Left cardiac atrium (tissue), 4 donors: ENCODE measurements around the gene KNDC1. TPM values are rescaled to one million over a fixed set of nuclear protein-coding genes. Genes with fewer than 3 reads are reported as not detected.
"Not testable (repeated sequence)": the region's sequence is repeated elsewhere in the genome, so short reads cannot be mapped to it uniquely, and the experiment has no call there.

Source experiments
- ATAC-seq, 2 donors: fragments of 200-7000 bp; cut with Tn5 transposase; one replicate each; pipeline ENCODE4 v1.9.1; 2020; ENCODE audit warnings: mild to moderate bottlenecking in 2 of 2, moderate library complexity in 2 of 2
- DNase-seq: peaks from one replicate; pipeline ENCODE4 v3.0.0-alpha.2; 2020
- intact Hi-C, 2 donors: fragments of 100-400 bp; cut with DNase I; formaldehyde crosslinking; loops; one replicate each; pipeline versions ENCODE4 v1.14.1 to v1.15.1; 2022 to 2023
- total RNA-seq, 2 donors: library from RNA; stranded (reverse); fragmentation: NEBNext Ultra II Directional; extraction: Animal tissue kit (Norgen Biotek cat#: 25700); gene quantifications; one replicate each; pipeline ENCODE4 v1.2.1, GENCODE V29; 2021
- donor health status: DM: no; HTN: yes; CAD: no.
- donor health status: DM: no; HTN: yes; CAD: no; lungs with severe emphysema.
- donor health status: DM: yes; HTN: yes; CAD: no.
- donor health status: Dilated cardiomyopathy.

Gene KNDC1
- total RNA-seq, 2 donors from 2014 or later = 0.34 to 0.50 TPM

DNA sequence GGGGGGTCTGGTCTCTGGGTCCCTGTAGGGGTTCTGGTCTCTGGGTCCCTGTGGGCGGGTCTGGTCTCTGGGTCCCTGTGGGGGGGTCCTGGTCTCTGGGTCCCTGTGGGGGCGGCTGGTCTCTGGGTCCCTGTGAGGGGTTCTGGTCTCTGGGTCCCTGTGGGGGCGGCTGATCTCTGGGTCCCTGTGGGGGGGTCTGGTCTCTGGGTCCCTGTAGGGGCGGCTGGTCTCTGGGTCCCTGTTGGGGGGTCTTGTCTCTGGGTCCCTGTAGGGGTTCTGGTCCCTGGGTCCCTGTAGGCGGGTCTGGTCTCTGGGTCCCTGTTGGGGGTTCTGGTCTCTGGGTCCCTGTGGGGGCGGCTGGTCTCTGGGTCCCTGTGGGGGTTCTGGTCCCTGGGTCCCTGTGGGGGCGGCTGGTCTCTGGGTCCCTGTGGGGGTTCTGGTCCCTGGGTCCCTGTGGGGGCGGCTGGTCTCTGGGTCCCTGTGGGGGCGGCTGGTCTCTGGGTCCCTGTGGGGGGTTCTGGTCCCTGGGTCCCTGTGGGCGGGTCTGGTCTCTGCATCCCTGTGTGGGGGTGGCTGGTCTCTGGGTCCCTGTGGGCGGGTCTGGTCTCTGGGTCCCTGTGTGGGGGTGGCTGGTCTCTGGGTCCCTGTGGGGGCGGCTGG, 22.4 kb upstream of the KNDC1 start:
- DNase-seq, ATAC-seq, intact Hi-C loops: not testable (repeated sequence)

DNA sequence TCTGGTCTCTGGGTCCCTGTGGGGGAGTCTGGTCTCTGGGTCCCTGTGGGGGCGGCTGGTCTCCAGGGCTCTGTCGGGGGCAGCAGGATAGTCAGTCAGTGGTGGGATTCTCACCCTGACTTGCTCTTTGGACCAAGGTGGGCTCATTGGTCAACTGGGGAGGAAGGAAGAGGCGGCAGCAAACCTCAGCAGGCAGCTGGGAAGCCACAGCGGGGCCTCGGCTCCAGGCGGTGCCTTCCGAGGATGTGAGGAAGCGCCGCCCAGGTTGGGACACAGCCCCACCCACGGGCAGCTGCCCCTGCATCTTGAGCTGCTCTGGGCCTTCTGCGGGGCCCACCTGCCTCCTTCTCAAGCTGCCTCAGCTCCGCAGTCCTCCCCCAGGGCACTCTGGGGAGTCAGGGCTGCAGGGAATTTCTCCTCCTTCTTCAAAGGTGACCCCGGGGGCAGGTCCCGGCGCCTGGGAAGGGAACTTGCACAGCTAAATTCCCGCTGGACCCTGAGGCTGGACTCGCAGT, 20.4 kb upstream of the KNDC1 start:
- intact Hi-C loops = no loop called here
- DNase-seq (no peak), ATAC-seq (no peak)

DNA sequence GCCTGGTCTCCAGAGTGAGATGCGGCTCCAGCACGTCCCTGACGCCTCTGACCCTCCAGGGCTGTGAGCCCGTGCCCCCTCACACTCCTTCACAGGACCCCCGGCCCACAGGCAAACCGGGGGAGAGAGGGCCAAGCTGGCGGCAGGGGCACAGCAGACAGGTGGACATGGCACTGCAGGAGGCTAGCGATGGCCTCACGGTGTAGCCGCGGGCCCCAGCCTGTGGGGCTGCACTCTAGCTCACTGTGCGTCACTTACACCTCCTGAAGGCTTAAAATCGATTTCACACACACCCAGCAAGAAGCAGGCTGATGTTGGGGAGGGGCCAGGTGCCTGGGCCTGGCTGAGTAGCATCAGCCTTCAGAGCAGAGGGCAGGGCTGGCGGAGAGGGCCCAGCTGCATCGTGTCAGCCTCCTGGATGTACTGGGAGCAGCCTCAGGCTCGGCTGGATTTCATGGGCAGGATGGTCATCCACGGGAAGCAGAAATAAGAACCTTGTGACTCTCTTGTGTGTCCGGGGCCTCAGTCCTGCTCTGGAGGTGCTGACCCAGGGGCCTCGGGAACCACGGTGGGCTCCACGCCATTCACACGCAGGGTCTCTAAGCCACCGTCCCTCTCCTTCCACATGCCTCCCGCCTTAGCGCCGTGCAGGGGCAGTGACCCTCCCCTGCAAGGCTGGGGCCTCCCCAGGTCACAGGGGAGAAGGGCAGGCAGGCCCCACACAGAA, 19.4 kb upstream of the KNDC1 start:
- no peak for ATAC-seq
- DNase-seq = no peak
- intact Hi-C loops = no loop called here

DNA sequence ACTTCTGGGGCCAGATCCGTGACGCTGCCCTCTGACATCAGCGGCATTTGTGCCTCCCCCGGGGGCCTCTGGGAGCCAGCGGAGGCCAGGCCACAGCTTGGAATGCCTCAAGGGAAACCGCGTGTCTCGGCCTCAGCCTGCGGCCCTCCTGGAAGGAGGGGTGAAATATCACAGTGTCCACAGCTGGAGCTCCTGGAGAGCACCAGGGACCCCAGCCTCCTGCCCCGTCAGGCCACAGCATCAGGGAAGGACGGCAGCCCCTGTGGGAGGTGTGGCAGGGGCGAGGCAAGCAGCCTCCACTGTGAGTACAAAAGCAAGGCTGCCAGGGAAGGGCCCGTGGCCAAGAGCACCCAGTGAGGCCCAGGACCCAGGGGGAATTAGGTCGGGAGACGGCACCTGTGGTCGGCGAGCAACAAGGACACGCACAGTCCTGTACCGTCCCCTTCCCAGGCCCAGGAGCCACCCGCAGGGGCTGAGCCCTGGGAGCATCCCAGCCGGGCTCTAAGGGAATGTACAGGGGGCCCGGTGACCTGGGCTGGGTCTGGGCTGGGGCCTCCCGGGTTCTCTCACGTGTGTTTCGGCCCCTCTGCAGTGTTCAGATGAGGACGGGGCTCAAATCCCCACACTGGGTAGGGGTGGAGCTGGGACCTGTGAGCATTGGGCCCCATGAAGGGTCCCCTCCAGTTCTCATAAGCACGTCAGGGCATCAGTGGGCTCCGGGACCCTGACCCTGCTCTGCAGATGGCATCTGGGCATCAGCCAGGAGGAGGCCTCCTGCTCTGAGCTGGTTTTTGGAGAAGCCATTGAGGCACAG, 18.7 kb upstream of the KNDC1 start:
- ATAC-seq (no peak), DNase-seq (no peak)
- intact Hi-C loops = no loop called here

DNA sequence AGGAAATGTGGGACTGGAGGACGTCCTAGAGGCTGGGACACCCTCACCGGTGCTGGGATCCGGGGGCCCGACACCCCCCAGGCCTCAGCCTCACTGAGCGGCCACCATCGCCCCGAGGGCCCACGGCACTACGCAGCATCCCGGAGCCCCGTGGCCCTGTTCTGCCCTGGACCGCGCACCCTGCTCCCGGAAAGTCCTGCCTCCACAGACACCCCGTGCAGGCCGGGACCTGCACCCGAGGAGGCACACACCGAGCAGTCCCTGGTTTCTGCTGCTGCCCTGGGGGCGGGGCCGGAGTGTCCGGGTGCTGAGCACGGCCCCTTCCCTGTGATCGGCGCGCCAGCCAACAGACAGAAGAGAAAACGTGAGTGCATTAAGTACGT, 18.1 kb upstream of the KNDC1 start:
- DNase-seq = no peak

DNA sequence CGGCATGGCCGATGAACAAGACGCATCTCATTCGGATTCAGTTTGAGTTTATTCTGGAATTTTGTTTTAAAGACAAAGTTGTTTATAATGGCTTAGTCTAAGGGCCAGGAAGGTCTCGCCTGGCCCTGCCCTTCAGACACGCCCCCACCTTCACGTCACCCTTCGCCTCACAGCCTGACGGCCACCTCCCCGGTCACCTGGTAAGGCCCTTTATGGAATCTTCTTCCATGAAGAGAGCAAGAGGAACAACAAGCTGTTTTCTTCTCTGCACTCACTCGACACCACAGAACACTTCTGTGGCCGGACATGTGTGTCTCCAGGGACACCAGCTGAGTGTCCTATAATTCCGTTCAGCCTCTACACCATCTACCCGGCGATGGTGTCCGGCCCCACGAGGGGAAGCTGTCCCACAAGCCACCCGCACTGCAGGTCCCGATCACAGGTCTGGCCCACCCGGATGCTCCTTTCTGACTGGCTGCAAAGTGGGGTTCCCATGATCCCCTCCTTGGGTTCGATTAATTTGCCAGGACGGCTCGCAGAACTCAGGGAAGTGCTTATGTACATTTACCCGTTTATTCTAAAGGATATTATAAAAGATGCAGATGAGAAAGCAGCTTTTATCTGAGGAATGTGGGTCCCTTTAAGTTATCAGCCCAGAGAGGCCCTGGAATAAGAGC, 17.4 kb upstream of the KNDC1 start:
- ATAC-seq = no peak
- no peak for DNase-seq
- intact Hi-C loops = no loop called here

More for the DNA sequence above, 18.1 kb upstream of the KNDC1 start:
- ATAC-seq = no peak
- intact Hi-C loops = no loop called here

DNA sequence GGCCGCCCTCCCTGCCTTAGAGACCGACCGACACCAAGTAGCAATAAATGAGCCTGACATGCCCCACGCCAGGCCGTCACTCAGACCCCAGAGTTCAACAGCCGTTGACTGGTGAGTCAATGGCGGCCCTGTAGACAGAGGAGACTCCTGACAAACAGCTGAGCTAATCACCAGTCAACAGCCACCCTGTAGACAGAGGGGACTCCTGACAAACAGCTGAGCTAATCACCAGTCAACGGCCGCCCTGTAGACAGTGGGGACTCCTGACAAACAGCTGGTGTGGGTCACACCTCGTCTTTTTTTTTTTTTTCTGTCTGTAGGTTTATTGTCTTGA, 16.9 kb upstream of the KNDC1 start:
- ATAC-seq (no peak), DNase-seq (no peak)
- intact Hi-C loops = no loop called here

DNA sequence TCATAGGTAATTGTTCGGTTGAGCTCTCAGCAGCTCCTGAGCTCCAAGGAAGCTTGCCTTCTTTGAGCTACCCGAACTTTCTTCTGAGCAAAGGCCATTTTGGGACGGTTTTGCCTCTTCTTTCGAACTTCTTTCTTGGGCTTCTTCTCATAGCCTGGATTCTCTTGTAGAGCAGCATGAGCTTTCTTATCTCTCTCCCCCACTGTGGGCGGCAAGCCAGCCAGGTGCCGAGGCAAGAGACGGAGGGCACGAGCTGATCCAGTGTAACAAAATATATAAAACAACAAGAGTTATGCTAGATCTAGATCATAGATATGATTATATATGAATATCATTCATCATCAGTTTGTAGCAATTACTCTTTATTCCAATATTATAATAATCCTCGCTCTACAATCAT, 16.5 kb upstream of the KNDC1 start:
- no peak for DNase-seq
- ATAC-seq = no peak
- intact Hi-C loops = no loop called here

DNA sequence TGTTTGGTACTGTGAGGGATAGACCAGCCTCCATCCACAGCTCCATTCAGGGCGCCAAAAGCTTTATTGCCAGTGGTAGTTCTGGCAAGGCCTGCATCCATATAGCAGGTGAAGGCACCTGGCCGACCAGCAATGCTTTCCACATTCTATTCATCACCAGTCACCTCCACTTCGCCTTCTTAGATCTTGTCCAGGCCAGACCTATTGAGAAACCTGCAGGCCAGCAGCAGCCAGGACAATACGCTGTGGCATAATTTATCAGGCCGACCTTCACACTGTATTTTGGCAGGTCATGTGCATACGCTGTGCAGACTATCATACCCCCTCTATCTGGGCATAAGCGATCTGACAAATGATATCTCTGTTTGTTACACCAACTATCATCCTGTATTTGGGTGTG, 15.2 kb upstream of the KNDC1 start:
- DNase-seq (no peak), ATAC-seq (no peak)
- intact Hi-C loops = no loop called here

DNA sequence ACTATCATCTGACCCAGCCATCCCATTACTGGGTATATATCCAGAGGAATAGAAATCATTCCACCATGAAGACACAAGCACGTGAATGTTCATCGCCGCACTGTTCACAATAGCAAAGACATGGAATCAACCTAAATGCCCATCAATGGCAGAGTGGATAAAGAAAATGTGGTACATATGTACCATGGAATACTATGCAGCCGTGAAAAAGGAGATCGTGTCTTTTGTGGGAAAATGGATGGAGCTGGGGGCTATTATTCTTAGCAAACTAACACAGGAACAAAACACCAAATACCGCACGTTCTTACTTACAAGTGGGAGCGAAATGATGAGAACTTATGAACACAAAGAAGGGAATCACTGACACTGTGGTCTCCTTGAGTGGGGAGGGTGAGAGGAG, 9.8 kb upstream of the KNDC1 start:
- DNase-seq (no peak), ATAC-seq (no peak)
- intact Hi-C loops = no loop called here

DNA sequence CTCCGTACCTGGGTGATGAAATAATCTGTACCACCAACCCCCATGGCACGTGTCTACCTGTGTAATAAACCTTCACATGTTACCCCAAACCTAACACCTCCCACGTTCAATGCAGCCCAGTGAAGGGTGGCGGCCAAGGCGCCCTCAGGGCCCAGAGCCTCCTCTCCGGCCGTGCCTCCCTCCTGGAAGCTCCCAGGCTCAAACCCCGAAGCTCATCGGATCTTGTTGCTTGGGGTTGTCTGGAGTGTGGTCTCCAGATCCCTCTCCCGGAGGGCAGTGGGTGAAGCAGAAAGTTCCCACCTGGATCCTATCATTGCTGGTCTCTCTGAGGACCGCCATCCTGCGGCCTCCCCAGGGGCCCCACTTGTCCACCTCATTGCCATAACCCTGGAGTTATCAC, 9.4 kb upstream of the KNDC1 start:
- ATAC-seq (no peak), DNase-seq (no peak)
- intact Hi-C loops = no loop called here

DNA sequence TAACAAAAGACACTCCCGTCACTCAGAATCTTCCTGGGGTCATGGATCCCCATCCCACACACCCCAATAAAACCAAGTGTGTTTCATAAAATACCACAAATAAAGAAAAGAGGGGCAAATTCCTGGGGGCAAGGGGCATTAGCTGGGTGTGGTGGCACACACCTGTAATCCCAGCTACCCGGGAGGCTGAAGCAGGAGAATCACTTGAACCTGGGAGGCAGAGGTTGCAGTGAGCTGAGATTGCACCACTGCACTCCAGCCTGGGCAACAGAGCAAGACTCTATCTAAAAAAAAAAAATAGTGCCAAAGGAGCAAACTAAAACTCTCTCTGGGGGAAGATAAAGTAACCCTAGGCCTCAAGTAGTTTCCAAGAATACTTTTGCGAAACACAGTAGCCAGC, 8.9 kb upstream of the KNDC1 start:
- ATAC-seq, DNase-seq, intact Hi-C loops: not testable (repeated sequence)

DNA sequence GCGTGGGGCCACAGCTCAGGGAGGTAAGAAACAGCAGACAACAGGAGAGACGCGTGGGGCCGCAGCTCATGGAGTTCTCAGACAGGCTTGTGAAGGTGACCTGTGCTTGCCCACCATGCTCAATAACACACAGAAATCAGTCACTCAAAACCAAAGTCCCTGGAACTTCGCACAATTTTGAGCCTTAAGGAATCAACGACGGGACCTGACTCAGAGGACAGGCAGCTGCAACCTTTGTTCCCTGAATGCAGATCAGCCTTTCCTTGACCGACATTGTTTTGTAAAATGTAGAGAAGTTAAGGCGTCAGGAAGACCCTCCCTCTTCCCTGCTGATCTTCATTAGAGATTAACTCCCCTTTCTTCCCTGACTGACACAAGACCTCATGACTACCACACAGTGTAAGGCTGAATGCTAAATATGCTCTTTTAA, 8.5 kb upstream of the KNDC1 start:
- ATAC-seq (no peak), DNase-seq (no peak)
- intact Hi-C loops = no loop called here

DNA sequence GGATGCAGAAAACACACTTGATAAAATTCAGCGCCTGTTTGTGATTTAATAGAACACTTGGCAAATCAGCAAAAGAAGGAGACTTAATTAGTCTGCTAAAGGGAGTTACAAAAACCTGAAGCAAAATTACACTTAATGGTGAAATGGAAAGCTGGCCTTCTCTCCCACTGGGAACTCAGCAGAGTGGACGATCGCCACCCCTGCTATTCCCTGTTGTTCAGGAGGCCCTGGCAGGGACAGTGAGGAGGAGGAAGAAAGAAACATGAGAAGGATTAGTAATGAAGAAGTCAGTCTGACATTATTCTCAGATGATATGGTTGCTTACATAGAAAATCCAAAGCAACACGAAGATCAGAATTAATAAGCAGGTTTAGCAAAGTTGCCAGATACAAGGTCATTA, 5.6 kb upstream of the KNDC1 start:
- DNase-seq (no peak), ATAC-seq (no peak)
- intact Hi-C loops = no loop called here

DNA sequence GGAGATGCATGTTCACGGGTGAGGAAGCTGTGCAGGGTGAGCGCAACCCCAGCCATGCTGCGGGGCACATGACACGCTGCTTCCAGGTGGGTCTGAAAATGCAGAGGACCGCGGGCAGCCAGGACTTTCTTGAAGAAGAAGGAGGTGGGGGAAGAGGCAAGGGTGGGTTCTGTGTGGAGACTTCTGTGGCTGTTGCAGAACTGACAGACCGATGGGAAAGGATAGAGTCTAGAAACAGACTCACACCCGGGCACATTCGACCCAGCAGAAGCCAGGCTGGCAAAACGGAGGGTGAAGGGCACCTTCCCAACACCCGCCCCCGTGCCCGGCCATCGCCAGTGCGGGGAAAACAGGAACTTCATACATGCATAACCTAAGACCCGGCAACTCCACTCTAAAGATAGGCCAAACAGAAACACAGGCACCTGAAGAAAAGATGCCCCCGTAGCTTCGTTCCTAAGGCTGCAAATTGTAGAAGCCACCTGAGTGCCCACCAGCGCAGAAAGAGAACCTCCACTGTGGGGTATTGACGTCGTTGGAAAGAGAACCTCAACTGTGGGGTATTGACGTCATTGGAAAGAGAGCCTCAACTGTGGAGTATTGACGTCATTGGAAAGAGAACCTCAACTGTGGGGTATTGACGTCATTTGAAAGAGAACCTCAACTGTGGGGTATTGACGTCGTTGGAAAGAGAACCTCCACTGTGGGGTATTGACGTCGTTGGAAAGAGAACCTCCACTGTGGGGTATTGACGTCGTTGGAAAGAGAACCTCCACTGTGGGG, 4.8 kb upstream of the KNDC1 start:
- ATAC-seq (no peak), DNase-seq (no peak)
- intact Hi-C loops = no loop called here

DNA sequence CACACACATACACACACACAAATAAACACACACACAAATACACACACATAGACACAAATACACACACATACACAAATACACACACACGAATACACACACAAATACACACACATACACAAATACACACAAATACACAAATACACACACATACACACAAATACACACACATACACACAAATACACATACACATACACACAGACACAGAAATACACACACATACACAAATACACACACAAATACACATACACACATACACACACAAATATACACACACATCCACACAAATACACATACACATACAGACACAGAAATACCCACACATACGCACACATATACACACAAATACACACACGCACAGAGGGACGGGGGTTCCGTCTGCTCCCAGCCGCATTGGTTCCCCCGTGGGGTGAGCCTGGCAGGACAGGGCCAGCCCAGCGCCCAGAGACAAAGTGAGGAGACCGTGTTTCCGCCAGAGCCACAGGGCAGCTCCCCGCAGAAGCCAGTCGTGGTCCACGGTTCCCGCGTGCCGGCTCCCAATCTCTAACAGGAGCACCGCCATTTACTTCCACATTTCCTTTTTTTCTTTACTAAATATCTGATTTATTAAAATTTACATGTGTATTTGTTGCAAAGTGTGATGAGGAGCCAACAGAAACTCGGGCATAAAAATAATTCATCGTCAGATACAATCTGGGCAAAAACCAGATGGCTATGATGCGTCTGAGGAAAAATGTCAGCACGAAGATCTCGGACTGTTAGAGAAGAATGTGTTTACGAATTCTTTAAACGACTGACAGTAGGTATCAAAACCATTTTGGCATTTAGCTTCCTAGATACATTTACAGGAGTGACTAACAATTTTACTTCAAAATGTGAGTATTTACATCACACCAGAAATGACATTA, 3.1 kb upstream of the KNDC1 start:
- intact Hi-C loops = no loop called here
- ATAC-seq = no peak
- no peak for DNase-seq

DNA sequence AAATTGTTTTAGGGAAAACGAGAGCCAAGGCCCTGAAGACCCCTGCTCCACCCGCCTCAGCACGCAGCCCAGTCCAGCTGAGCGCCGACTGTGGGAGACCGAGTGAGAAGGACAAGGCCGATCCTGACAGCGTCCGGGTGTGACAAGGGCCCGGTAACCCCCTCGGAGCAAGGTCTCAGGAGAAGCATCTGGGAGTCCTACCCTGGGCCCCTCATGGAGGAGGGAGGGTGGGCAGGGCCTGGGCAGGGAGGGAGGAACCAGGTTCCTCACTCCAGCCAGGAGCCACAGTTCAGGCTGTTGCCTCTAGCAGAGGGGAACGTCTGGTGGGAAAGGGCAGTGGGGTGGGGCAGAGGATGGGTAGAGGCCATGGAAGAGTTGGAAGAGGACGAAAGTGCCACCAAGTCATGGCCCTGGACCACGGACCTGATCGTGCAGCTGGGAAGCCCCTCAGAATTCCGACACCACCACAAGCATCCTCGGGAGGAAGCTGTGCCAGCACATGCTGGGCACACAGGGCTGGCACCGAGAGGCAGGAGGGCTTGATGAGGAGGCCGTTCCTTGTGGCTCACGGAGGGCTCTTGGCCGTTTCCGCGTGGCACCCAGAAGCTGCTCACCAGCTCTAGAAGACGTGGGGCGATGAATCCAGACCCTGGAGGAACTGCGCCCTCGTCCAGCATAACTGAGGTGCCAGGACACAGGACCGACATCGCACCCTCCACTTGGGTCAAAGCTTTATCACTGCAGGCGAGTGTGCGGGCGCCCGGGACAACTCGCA, 2.2 kb upstream of the KNDC1 start:
- no peak for DNase-seq
- no peak for ATAC-seq
- intact Hi-C loops = no loop called here
